WTC11 (cell line): ENCODE results near the gene ATP10D. TPM values are rescaled to one million over a fixed set of nuclear protein-coding genes. Genes with fewer than 3 reads are reported as not detected.

Experiments
- ATAC-seq: fragments of 200-7000 bp; cut with Tn5 transposase; 2 replicates; pipeline ENCODE4 v1.10.0; 2021; ENCODE audit warnings: mild to moderate bottlenecking, moderate library complexity
- CTCF ChIA-PET: fragments of 300-600 bp; sonication (Branson Sonifier 250); formaldehyde crosslinking; loops from one replicate; lab custom pipeline; 2021; ENCODE audit warnings: antibody characterized with exemption; lab: Charles Lee
- POLR2A ChIA-PET: fragments of 350-600 bp; sonication (Branson Sonifier 250); formaldehyde crosslinking; loops from one replicate; lab custom pipeline; 2021; ENCODE audit warnings: antibody characterized with exemption; lab: Charles Lee
- DNase-seq: peaks from one replicate; pipeline ENCODE4 v3.0.0; 2021; ENCODE audit warnings: low spot score
- H3K27ac Mint-ChIP-seq: 2 replicates; pipeline ENCODE4 v1.8.0; 2021; ENCODE audit warnings: mixed read lengths
- H3K27me3 Mint-ChIP-seq: 2 replicates; pipeline ENCODE4 v1.8.0; 2021; ENCODE audit warnings: low read depth, mild to moderate bottlenecking, moderate library complexity, mixed read lengths
- H3K36me3 Mint-ChIP-seq: 2 replicates; pipeline ENCODE4 v1.8.0; 2021; ENCODE audit warnings: mixed read lengths
- H3K4me1 Mint-ChIP-seq: 2 replicates; pipeline ENCODE4 v1.8.0; 2022; ENCODE audit warnings: mixed read lengths
- H3K4me3 Mint-ChIP-seq: 2 replicates; pipeline ENCODE4 v1.8.0; 2021; ENCODE audit warnings: mild to moderate bottlenecking, moderate library complexity, mixed read lengths
- H3K9me3 Mint-ChIP-seq: 2 replicates; pipeline ENCODE4 v1.8.0; 2021; ENCODE audit warnings: mixed read lengths
- AR ChIP-seq: fragments of 250-450 bp; sonication (Bioruptor Pico); IDR thresholded peaks from 2 replicates; pipeline ENCODE4 v1.9.0; 2021; ENCODE audit warnings: mild to moderate bottlenecking
- ATF1 ChIP-seq: sonication (generic); formaldehyde crosslinking; IDR thresholded peaks from 2 replicates; pipeline ENCODE4 v1.8.1; 2023; ENCODE audit warnings: mild to moderate bottlenecking, moderate library complexity, missing genetic modification reagents
- CBFB ChIP-seq: sonication (generic); formaldehyde crosslinking; IDR thresholded peaks from 2 replicates; pipeline ENCODE4 v1.8.1; 2022; ENCODE audit warnings: mild to moderate bottlenecking, low read depth, missing genetic modification reagents
- CREB1 ChIP-seq: sonication (generic); formaldehyde crosslinking; IDR thresholded peaks from 2 replicates; pipeline ENCODE4 v1.8.0; 2023; ENCODE audit warnings: mild to moderate bottlenecking, missing genetic modification reagents
- EMX1 ChIP-seq: fragments of 250-450 bp; sonication (Bioruptor Pico); IDR thresholded peaks from 2 replicates; pipeline ENCODE4 v1.8.0; 2021; ENCODE audit warnings: mild to moderate bottlenecking
- GTF2I ChIP-seq: fragments of 250-450 bp; sonication (Bioruptor Pico); conservative IDR thresholded peaks from 2 replicates; pipeline ENCODE4 v1.4.0; 2021; ENCODE audit warnings: mild to moderate bottlenecking
- IRF2 ChIP-seq: sonication (generic); formaldehyde crosslinking; IDR thresholded peaks from 2 replicates; pipeline ENCODE4 v1.8.0; 2022; ENCODE audit warnings: low read depth, missing genetic modification reagents, borderline replicate concordance
- NFE2L1 ChIP-seq: sonication (generic); formaldehyde crosslinking; IDR thresholded peaks from 2 replicates; pipeline ENCODE4 v1.8.1; 2023; ENCODE audit warnings: missing genetic modification reagents
- NR3C1 ChIP-seq: sonication (generic); formaldehyde crosslinking; conservative IDR thresholded peaks from 2 replicates; pipeline ENCODE4 v1.8.1; 2023; ENCODE audit warnings: low read depth, mild to moderate bottlenecking, missing genetic modification reagents
- OVOL2 ChIP-seq: fragments of 250-450 bp; sonication (Bioruptor Pico); IDR thresholded peaks from 2 replicates; pipeline ENCODE4 v1.9.0; 2021; ENCODE audit warnings: mild to moderate bottlenecking, borderline replicate concordance
- SOX15 ChIP-seq: fragments of 250-450 bp; sonication (Bioruptor Pico); IDR thresholded peaks from 2 replicates; pipeline ENCODE4 v1.9.0; 2021; ENCODE audit warnings: mild to moderate bottlenecking
- TCF7 ChIP-seq: sonication (generic); formaldehyde crosslinking; IDR thresholded peaks from 2 replicates; pipeline ENCODE4 v1.8.0; 2022; ENCODE audit warnings: mild to moderate bottlenecking, low read depth, missing genetic modification reagents, moderate library complexity
- TEAD1 ChIP-seq: sonication (generic); formaldehyde crosslinking; IDR thresholded peaks from 2 replicates; pipeline ENCODE4 v1.8.0; 2022; ENCODE audit warnings: mild to moderate bottlenecking, missing genetic modification reagents
- TP53 ChIP-seq: sonication (generic); formaldehyde crosslinking; IDR thresholded peaks from 2 replicates; pipeline ENCODE4 v1.8.1; 2023; ENCODE audit warnings: mild to moderate bottlenecking, missing genetic modification reagents
- ZNF121 ChIP-seq: sonication (generic); formaldehyde crosslinking; IDR thresholded peaks from 2 replicates; pipeline ENCODE4 v1.8.0; 2023; ENCODE audit warnings: missing genetic modification reagents
- ZNF317 ChIP-seq: sonication (generic); formaldehyde crosslinking; IDR thresholded peaks from 2 replicates; pipeline ENCODE4 v1.8.1; 2023; ENCODE audit warnings: low read depth, mild to moderate bottlenecking, moderate library complexity, missing genetic modification reagents, borderline replicate concordance
- ZNF512 ChIP-seq: sonication (generic); formaldehyde crosslinking; IDR thresholded peaks from 2 replicates; pipeline ENCODE4 v1.8.1; 2022; ENCODE audit warnings: missing genetic modification reagents, borderline replicate concordance
- total RNA-seq: library from RNA; stranded (reverse); gene quantifications from 3 replicates; pipeline ENCODE4 v1.2.3, GENCODE V29; 2021
- TF ChIP-seq, protein P1 (sequence below): sonication (generic); formaldehyde crosslinking; IDR thresholded peaks from 2 replicates; pipeline ENCODE4 v1.8.0; 2023; ENCODE audit warnings: missing genetic modification reagents, mild to moderate bottlenecking, borderline replicate concordance
- TF ChIP-seq, protein P2 (sequence below): fragments of 200-600 bp; IDR thresholded peaks from 2 replicates; pipeline ENCODE4 v1.8.0; 2022; ENCODE audit warnings: antibody characterized with exemption
- TF ChIP-seq, protein P3 (sequence below): sonication (generic); formaldehyde crosslinking; IDR thresholded peaks from 2 replicates; pipeline ENCODE4 v1.8.1; 2023; ENCODE audit warnings: mild to moderate bottlenecking, moderate library complexity, missing genetic modification reagents

The ATP10D gene
- total RNA-seq, 1 experiment from 2014 or later: 3.1 TPM

DNA sequence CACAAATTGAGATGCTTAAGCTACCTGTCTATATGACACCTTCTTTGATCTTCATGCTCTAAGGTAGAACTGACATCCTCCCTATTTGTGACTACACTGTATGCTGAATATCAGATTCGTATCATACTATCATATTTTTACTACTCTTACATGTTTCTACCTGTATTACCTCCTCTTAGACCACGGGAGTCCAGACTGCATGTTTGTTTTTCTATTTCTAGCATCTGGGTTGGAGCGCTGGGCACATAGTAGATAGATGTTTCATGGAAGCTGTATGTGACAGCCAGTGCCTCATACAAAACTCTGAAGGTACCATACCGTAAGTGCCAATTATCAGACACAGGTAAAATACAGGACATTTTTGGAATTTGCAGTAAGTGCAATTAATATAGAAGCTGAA, 47.6 kb downstream of the ATP10D start (continued):
- no peak for TF ChIP-seq ATF1

- TF ChIP-seq EMX1 (CRISPR knock-in tag) (no peak), IRF2 (no peak), TEAD1 (CRISPR knock-in tag) (no peak), CBFB (CRISPR knock-in tag) (no peak), ZNF512 (CRISPR knock-in tag) (no peak), AR (no peak), SOX15 (CRISPR knock-in tag) (no peak), OVOL2 (CRISPR knock-in tag) (no peak), ZNF317 (CRISPR knock-in tag) (no peak), TCF7 (CRISPR knock-in tag) (no peak), TP53 (CRISPR knock-in tag) (no peak), GTF2I (CRISPR knock-in tag) (no peak), CREB1 (no peak), ZNF121 (CRISPR knock-in tag) (no peak), NFE2L1 (CRISPR knock-in tag) (no peak), NR3C1 (no peak)
- TF ChIP-seq, protein P1, sequence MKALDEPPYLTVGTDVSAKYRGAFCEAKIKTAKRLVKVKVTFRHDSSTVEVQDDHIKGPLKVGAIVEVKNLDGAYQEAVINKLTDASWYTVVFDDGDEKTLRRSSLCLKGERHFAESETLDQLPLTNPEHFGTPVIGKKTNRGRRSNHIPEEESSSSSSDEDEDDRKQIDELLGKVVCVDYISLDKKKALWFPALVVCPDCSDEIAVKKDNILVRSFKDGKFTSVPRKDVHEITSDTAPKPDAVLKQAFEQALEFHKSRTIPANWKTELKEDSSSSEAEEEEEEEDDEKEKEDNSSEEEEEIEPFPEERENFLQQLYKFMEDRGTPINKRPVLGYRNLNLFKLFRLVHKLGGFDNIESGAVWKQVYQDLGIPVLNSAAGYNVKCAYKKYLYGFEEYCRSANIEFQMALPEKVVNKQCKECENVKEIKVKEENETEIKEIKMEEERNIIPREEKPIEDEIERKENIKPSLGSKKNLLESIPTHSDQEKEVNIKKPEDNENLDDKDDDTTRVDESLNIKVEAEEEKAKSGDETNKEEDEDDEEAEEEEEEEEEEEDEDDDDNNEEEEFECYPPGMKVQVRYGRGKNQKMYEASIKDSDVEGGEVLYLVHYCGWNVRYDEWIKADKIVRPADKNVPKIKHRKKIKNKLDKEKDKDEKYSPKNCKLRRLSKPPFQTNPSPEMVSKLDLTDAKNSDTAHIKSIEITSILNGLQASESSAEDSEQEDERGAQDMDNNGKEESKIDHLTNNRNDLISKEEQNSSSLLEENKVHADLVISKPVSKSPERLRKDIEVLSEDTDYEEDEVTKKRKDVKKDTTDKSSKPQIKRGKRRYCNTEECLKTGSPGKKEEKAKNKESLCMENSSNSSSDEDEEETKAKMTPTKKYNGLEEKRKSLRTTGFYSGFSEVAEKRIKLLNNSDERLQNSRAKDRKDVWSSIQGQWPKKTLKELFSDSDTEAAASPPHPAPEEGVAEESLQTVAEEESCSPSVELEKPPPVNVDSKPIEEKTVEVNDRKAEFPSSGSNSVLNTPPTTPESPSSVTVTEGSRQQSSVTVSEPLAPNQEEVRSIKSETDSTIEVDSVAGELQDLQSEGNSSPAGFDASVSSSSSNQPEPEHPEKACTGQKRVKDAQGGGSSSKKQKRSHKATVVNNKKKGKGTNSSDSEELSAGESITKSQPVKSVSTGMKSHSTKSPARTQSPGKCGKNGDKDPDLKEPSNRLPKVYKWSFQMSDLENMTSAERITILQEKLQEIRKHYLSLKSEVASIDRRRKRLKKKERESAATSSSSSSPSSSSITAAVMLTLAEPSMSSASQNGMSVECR: no peak
- TF ChIP-seq, protein P2, sequence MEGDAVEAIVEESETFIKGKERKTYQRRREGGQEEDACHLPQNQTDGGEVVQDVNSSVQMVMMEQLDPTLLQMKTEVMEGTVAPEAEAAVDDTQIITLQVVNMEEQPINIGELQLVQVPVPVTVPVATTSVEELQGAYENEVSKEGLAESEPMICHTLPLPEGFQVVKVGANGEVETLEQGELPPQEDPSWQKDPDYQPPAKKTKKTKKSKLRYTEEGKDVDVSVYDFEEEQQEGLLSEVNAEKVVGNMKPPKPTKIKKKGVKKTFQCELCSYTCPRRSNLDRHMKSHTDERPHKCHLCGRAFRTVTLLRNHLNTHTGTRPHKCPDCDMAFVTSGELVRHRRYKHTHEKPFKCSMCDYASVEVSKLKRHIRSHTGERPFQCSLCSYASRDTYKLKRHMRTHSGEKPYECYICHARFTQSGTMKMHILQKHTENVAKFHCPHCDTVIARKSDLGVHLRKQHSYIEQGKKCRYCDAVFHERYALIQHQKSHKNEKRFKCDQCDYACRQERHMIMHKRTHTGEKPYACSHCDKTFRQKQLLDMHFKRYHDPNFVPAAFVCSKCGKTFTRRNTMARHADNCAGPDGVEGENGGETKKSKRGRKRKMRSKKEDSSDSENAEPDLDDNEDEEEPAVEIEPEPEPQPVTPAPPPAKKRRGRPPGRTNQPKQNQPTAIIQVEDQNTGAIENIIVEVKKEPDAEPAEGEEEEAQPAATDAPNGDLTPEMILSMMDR: no peak
- TF ChIP-seq, protein P3, sequence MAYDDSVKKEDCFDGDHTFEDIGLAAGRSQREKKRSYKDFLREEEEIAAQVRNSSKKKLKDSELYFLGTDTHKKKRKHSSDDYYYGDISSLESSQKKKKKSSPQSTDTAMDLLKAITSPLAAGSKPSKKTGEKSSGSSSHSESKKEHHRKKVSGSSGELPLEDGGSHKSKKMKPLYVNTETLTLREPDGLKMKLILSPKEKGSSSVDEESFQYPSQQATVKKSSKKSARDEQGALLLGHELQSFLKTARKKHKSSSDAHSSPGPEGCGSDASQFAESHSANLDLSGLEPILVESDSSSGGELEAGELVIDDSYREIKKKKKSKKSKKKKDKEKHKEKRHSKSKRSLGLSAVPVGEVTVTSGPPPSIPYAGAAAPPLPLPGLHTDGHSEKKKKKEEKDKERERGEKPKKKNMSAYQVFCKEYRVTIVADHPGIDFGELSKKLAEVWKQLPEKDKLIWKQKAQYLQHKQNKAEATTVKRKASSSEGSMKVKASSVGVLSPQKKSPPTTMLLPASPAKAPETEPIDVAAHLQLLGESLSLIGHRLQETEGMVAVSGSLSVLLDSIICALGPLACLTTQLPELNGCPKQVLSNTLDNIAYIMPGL (CRISPR knock-in tag): no peak
- Mint-ChIP-seq H3K27ac (no peak overlapping the region), H3K9me3 (peaks cover 22% of the 10 kb centered on the region), H3K27me3 (no peaks in the 10 kb centered on the region), H3K36me3 (peaks cover 15% of the 10 kb centered on the region), H3K4me1 (peaks cover 14% of the 10 kb centered on the region), H3K4me3 (no peak overlapping the region)
- no peak for DNase-seq
- CTCF ChIA-PET: no interaction called here
- ATAC-seq: no peak
- POLR2A ChIA-PET: no interaction called here
Observed at GRCh38 chr4:47533689-47534347, 48.7 kb downstream of the ATP10D start.
